ENCODE data around the gene PLPP6.

PLPP6 gene

GRCh38 chr9:4661165-4661564, 929 bp upstream of the PLPP6 start:
- TF ChIP-seq, protein P1, sequence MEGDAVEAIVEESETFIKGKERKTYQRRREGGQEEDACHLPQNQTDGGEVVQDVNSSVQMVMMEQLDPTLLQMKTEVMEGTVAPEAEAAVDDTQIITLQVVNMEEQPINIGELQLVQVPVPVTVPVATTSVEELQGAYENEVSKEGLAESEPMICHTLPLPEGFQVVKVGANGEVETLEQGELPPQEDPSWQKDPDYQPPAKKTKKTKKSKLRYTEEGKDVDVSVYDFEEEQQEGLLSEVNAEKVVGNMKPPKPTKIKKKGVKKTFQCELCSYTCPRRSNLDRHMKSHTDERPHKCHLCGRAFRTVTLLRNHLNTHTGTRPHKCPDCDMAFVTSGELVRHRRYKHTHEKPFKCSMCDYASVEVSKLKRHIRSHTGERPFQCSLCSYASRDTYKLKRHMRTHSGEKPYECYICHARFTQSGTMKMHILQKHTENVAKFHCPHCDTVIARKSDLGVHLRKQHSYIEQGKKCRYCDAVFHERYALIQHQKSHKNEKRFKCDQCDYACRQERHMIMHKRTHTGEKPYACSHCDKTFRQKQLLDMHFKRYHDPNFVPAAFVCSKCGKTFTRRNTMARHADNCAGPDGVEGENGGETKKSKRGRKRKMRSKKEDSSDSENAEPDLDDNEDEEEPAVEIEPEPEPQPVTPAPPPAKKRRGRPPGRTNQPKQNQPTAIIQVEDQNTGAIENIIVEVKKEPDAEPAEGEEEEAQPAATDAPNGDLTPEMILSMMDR (IDR thresholded peaks at IDR 0.05; ENCODE audit: insufficient read depth, low read depth, low read length, missing control alignments) = no peak

GRCh38 chr9:4661611-4662010, 483 bp upstream of the PLPP6 start:
- TF ChIP-seq, protein P1 (IDR thresholded peaks at IDR 0.05; ENCODE audit: insufficient read depth, low read depth, low read length, missing control alignments) = no peak
- DNase-seq (ENCODE audit: low read depth) = no peak
- peak overlapping the region; percentile 91 for H3K4me3 ChIP-seq (ENCODE audit: low read depth, low read length)

More at GRCh38 chr9:4661165-4661564, 929 bp upstream of the PLPP6 start:
- no peak overlapping the region for H3K4me3 ChIP-seq (ENCODE audit: low read depth, low read length)
- no peak for DNase-seq (ENCODE audit: low read depth)

DNA sequence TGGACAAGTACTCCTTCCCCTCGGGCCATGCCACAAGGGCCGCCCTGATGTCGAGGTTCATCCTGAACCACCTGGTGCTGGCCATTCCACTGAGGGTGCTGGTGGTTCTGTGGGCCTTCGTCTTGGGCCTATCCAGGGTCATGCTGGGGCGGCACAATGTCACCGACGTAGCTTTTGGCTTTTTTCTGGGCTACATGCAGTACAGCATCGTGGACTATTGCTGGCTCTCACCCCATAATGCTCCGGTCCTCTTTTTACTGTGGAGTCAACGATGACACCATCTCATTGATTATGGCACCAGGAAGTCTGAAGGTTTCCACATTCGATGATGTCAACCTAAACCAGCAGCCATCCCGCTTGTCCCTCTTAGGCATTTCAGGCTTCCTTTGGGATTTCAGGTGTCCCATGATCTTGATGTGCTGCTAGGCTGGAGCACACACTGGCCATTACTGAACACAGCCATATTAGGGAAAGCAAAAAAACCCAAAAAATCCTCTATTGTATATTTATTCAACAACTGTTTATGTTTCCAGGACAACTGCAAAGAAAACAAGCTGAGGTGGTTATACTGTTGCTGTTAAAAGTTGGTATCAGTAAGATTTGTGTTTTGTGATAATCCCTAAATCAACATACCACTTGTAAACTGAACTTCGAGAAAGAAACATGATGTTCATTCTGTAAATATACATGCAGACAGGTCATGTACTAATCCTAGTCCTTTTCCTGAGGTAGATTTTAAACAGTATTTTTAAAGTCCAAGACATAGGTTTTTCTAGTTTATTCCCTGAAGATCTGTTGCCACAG, 1.1 kb downstream of the PLPP6 start:
- TF ChIP-seq, protein P1 (IDR thresholded peaks at IDR 0.05; ENCODE audit: insufficient read depth, low read depth, low read length, missing control alignments) = no peak
- H3K4me3 ChIP-seq (ENCODE audit: low read depth, low read length) = peak overlapping the region; percentile 91
- no peak for DNase-seq (ENCODE audit: low read depth)

DNA sequence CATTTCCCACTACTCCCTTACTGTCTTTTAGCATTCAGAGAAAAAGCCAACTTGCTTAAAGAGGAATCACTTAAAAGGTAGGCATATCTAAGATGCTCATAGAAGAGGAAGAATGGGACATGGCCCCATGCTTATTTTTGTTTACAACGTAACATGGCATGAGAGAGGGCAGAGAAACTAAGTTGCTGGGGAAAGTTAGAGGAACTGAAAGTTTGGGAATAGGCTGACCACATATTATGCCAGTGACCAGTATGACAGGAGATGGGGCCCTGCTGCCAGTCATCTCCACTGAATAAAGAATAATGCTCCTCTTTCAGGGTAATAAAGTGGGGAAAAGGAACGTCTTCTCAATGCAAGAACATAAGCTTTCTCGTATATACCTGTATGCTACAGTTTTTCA, 1.9 kb downstream of the PLPP6 start:
- peak overlapping the region; percentile 91; the same call in 1 of the 2 replicates for H3K4me3 ChIP-seq (ENCODE audit: low read depth, low read length)
- TF ChIP-seq, protein P1 (IDR thresholded peaks at IDR 0.05; ENCODE audit: insufficient read depth, low read depth, low read length, missing control alignments) = no peak
- no peak for DNase-seq (ENCODE audit: low read depth)

- no peak for DNase-seq (ENCODE audit: low read depth)
- TF ChIP-seq, protein P1 (IDR thresholded peaks at IDR 0.05; ENCODE audit: insufficient read depth, low read depth, low read length, missing control alignments) = no peak
- no peak overlapping the region for H3K4me3 ChIP-seq (ENCODE audit: low read depth, low read length)
Measured at GRCh38 chr9:4665357-4665756, 3.3 kb downstream of the PLPP6 start.

DNA sequence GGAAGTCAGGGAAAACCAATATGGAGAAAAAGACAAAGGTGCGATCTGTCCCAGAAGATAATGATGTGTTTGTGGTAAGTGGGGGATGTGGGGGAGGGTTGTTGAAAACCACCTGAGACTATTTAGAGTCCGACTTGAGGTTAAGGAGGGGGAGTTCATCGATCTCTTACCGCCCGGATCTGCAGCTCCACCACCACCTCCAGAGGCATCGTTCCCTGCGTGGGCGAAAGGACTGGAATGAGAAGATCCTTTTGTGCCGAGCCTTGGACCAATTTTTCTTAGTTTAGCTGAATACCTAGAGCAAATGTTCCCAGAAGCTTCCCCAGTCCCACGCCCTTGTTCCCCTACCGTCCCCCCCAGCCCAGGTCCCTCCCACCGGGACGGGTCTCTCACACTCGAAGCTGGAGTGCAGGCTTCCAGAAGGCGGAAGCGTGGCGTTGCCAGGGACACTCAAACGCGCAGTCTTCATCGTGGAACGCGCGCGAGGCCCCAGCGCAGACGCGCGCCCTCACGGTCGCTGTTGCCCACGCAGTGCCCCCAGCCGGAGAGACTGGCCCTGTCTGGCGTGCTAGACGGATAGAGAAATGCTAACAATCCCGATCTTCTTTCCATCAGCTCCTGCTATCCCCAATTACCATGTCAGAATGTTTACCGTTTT, 4.1 kb downstream of the PLPP6 start, which contains the start of gene SPATA6L:
TSS of gene SPATA6L (minus strand) at position 439 of the 658 bp plus-strand sequence. CDS start at position 209, 230 bp downstream.
- TF ChIP-seq, protein P1 (IDR thresholded peaks at IDR 0.05; ENCODE audit: insufficient read depth, low read depth, low read length, missing control alignments) = no peak
- peak within 1 kb of the TSS; percentile 58 for H3K4me3 ChIP-seq (ENCODE audit: low read depth, low read length)
- DNase-seq (ENCODE audit: low read depth) = peak; percentile 59
